Memory B cell (primary cell): Measurements from ENCODE around the gene TBC1D2B.
"Not testable (repeated sequence)": the region's sequence is repeated elsewhere in the genome, so short reads cannot be mapped to it uniquely, and the experiment has no call there.

Experiments used
- ATAC-seq: fragments of 150-1000 bp; cut with Tn5 transposase; 2 replicates; pipeline ENCODE4 v1.10.0; 2021; ENCODE audit warnings: low read depth, mild to moderate bottlenecking, moderate library complexity
- DNase-seq, 2 donors: peaks; one replicate each; pipeline ENCODE4 v3.0.0; 2022; ENCODE audit warnings: low spot score in 2 of 2
- H3K27ac Mint-ChIP-seq: one replicate; pipeline ENCODE4 v1.8.0; 2022; ENCODE audit warnings: mild to moderate bottlenecking, moderate library complexity, mixed read lengths
- H3K27me3 Mint-ChIP-seq: one replicate; pipeline ENCODE4 v1.8.0; 2022; ENCODE audit warnings: mixed read lengths
- H3K36me3 Mint-ChIP-seq: one replicate; pipeline ENCODE4 v1.8.0; 2022; ENCODE audit warnings: mild to moderate bottlenecking, mixed read lengths
- H3K4me1 Mint-ChIP-seq: one replicate; pipeline ENCODE4 v1.8.0; 2022; ENCODE audit warnings: mixed read lengths
- H3K4me3 Mint-ChIP-seq: one replicate; pipeline ENCODE4 v1.8.0; 2022; ENCODE audit warnings: mild to moderate bottlenecking, moderate library complexity, mixed read lengths
- H3K9me3 Mint-ChIP-seq: one replicate; pipeline ENCODE4 v1.8.0; 2022; ENCODE audit warnings: mixed read lengths

TBC1D2B gene

GRCh38 chr15:77977903-77978758 lies 99.4 kb downstream of the TBC1D2B start:
- H3K27me3 Mint-ChIP-seq, DNase-seq, H3K9me3 Mint-ChIP-seq, H3K27ac Mint-ChIP-seq, H3K36me3 Mint-ChIP-seq, H3K4me3 Mint-ChIP-seq, ATAC-seq, H3K4me1 Mint-ChIP-seq: not testable (repeated sequence)

- not testable (repeated sequence) for H3K36me3 Mint-ChIP-seq, H3K4me1 Mint-ChIP-seq, H3K4me3 Mint-ChIP-seq, H3K27me3 Mint-ChIP-seq, H3K9me3 Mint-ChIP-seq, ATAC-seq, H3K27ac Mint-ChIP-seq, DNase-seq
These were observed 100.6 kb downstream of the TBC1D2B start for GRCh38 chr15:77976760-77977525.

GRCh38 chr15:77976095-77976450 lies 101.4 kb downstream of the TBC1D2B start:
- DNase-seq, H3K27me3 Mint-ChIP-seq, H3K4me1 Mint-ChIP-seq, H3K27ac Mint-ChIP-seq, H3K9me3 Mint-ChIP-seq, H3K36me3 Mint-ChIP-seq, ATAC-seq, H3K4me3 Mint-ChIP-seq: not testable (repeated sequence)

DNA sequence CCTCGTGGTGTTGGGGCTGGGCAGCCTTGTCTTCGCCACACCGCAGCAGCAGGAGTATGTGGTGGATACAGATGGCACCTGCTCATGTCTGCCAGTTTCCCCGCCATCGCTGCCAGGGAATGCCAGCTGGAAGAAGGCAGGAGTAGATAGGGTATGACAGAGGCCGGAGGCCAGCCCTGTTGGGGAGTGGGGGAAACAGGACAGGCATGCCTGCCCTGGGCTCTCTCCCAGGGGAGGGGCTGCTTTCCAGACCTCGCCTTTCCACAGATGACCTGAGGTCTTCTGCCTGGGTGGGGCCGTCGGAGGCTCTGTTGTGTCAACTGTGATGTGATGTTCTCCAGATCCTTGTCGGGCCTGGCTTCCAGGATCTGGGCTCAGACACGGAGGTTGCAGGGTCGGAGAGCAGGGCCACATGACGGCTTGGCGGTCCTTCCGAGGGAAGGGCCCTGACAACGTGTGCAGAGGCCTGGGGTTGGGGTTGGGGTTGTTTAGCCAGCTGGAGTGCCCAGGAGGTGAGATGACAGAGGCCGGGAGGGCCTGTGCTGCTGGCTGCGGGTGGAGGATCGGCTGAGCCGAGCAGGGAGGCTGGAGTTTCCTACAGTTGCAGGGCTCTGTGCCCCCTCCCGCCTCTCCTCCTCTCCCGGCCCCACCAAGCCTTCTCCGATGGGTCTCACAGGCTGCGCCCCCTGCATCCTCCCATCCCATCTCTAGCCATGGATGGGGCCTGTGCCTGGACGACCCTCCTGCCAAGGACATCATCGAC lies 102.0 kb downstream of the TBC1D2B start:
- Mint-ChIP-seq H3K9me3 (no peaks in the 10 kb centered on the region), H3K36me3 (no peaks in the 10 kb centered on the region), H3K4me1 (no peaks in the 10 kb centered on the region), H3K27me3 (peaks cover 3% of the 10 kb centered on the region), H3K27ac (no peak overlapping the region), H3K4me3 (no peak overlapping the region)
- ATAC-seq (no peak), DNase-seq (no peak)

GRCh38 chr15:77974416-77975331 lies 102.8 kb downstream of the TBC1D2B start:
- no peak overlapping the region for H3K4me3 Mint-ChIP-seq
- no peak overlapping the region for H3K27ac Mint-ChIP-seq
- peaks cover 3% of the 10 kb centered on the region for H3K27me3 Mint-ChIP-seq
- no peaks in the 10 kb centered on the region for H3K9me3 Mint-ChIP-seq
- H3K36me3 Mint-ChIP-seq: no peaks in the 10 kb centered on the region
- DNase-seq (no peak), ATAC-seq (no peak)
- H3K4me1 Mint-ChIP-seq: no peaks in the 10 kb centered on the region

DNA sequence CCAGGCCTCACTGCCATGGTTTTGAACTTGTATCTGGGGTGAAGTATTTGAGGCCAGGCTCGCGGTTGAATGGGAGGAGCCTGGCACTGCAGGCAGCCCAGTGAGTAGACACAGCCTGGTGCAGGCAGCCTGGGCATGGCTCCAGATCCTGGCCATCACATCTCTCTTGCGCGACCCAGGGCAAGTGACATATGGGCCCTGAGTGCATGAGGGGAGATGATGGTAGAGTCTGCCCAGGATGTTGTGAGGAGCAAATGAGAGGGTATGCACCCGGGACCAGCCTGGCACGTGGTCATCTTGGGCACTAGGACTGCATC lies 103.5 kb downstream of the TBC1D2B start:
- peaks cover 2% of the 10 kb centered on the region for H3K9me3 Mint-ChIP-seq
- H3K36me3 Mint-ChIP-seq: peaks cover 2% of the 10 kb centered on the region
- H3K27me3 Mint-ChIP-seq: peaks cover 3% of the 10 kb centered on the region
- no peak overlapping the region for H3K27ac Mint-ChIP-seq
- H3K4me1 Mint-ChIP-seq: no peaks in the 10 kb centered on the region
- H3K4me3 Mint-ChIP-seq: no peak overlapping the region
- DNase-seq: no peak
- ATAC-seq: no peak

DNA sequence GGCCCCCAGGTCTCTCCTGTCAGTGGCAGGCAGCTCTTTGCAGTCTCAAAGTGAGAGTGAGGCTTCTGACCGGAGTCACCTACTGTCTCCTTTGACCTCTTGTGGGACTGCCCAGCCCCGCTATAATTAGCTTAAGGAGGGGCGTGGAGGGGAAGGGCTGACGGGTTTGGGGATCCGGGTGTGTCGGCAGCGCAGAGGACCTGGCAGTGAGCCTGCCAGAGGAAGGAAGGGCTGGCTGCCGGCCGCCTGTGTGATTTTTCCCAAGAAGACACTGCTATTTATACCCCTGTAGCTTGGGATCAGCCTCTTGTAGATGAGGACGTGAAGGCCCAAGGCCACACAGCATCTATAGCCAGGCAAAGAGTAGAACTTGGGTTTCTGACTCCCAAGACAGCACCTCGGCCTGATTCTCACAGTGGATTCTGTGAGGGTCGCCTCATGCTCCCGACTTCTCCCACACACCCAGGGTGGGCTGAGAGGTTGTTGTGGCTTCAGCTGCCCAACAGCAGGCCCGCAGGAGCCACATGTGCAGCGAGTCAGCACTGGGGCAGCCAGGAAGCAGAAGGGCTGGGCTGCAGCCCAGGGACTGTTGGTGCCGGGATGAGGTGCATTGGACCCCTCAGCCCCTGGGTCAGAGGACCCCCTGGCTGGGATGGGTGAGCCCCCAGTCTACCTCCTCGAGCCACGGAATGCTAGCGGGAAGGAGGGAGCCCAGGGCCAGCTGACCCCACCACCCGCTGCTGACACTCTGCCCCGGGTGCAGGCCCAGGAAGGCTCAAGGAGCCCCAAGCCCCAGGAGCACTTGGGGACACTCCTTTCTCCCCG lies 104.0 kb downstream of the TBC1D2B start:
- H3K4me1 Mint-ChIP-seq, H3K9me3 Mint-ChIP-seq, DNase-seq, H3K36me3 Mint-ChIP-seq, H3K27me3 Mint-ChIP-seq, ATAC-seq, H3K4me3 Mint-ChIP-seq, H3K27ac Mint-ChIP-seq: not testable (repeated sequence)

DNA sequence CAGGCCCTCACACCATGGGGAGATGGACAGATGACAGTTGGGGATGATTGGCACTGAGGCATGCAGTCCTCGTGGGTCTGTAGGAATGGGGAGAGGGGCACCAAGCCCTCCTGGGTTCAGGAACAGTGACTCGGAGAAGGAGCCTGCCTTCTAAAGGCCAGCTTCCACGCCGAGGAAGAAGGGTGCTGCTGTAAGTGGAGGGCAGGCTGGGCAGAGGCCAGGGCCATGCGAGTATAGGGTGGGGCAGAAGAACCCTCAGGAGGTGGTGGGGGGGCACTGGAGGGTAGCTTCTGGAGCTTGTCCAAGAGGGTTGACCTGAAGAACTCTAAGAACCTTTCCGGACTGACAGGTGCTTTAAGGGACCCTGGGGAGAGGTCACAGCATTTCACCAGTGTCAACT lies 104.8 kb downstream of the TBC1D2B start:
- H3K36me3 Mint-ChIP-seq, H3K9me3 Mint-ChIP-seq, ATAC-seq, H3K4me1 Mint-ChIP-seq, DNase-seq, H3K27me3 Mint-ChIP-seq, H3K4me3 Mint-ChIP-seq, H3K27ac Mint-ChIP-seq: not testable (repeated sequence)

DNA sequence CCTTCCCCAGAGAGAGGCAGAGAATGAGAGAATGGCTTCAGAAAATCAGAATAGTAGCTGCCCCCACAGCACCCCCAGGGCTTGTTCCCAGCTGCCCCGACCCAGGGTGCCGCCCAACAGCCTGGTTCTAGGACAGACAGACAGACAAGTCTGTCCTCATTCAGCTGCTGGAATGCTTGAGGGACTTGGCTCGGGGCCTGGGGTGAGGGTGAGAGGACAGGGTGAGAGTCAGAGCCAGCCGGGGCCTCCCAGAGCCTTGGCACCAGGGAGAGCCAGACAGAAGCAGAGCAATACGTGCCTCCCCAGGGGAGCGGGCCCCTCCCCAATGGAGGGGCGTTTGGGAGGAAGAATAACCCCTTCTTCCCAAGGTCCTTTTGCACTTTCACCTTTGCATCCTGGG lies 105.6 kb downstream of the TBC1D2B start:
- H3K4me1 Mint-ChIP-seq, ATAC-seq, H3K27ac Mint-ChIP-seq, DNase-seq, H3K9me3 Mint-ChIP-seq, H3K4me3 Mint-ChIP-seq, H3K27me3 Mint-ChIP-seq, H3K36me3 Mint-ChIP-seq: not testable (repeated sequence)

DNA sequence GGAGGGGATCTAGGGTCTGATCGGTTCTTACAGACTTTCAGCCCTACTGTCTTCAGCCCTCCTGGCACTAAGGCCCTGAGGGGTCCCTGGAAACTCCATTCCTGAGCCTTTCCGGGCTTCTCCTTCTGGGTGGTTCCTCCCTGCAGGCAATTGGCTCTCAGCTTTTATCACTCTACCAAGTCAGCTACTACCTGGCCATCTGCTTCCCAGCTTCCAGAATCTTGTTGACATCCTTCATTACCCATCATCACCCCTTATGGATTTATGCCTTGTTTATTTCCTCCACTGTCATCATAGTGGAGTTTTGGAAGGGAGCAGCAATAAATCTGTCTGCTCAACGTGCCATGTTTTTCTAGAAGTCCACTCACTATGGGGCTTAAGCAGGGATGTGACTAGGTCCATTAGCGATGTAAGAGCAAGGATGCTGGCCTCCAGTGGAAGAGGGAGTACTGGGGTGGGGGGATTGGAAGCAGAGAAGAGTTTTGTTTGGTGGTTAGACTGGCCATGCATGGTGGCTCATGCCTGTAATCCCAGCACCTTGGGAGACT lies 106.6 kb downstream of the TBC1D2B start:
- H3K4me1 Mint-ChIP-seq, ATAC-seq, H3K36me3 Mint-ChIP-seq, H3K27me3 Mint-ChIP-seq, H3K9me3 Mint-ChIP-seq, DNase-seq, H3K4me3 Mint-ChIP-seq, H3K27ac Mint-ChIP-seq: not testable (repeated sequence)

DNA sequence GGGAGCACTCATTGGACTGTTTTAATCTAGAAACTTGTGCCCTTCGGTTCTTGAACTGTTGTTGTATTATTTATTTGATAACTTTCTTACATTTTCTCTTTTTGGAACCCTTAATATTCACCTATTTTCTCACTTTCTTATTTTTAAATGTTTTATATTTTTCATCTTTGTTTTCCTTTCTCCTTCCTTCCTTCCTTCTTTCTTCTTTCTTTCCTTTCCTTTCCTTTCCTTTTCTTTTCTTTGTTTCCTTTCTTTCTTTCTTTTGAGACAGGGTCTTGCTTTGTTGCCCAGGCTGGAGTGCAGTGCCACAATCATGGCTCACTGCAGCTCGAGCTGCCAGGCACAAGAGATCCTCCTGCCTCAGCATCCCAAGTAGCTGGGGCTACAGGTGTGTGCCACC lies 108.5 kb downstream of the TBC1D2B start:
- Mint-ChIP-seq H3K4me3 (no peak overlapping the region), H3K4me1 (no peaks in the 10 kb centered on the region), H3K36me3 (peaks cover 3% of the 10 kb centered on the region), H3K27ac (no peak overlapping the region), H3K27me3 (peaks cover 1% of the 10 kb centered on the region), H3K9me3 (peaks cover 2% of the 10 kb centered on the region)
- DNase-seq (no peak), ATAC-seq (no peak)

DNA sequence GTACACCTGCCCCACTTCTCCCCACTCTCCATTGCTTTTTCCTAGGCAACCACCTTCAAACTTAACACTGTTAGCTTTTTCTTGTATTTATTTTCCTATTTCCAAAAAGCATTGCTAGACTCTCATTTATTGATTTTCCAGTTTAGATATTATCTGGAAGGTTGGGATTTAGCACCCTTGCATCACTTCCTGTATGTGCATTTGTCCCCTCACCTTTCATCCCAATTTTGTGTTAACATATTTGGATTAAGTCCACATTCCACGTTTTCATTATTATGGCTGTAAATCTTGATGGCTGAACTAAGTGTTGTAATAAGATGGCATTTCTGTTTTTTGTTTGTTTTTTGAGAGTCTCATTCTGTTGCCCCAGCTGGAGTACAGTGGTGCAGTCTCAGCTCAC lies 109.7 kb downstream of the TBC1D2B start:
- DNase-seq (no peak), ATAC-seq (no peak)
- peaks cover 2% of the 10 kb centered on the region for H3K4me1 Mint-ChIP-seq
- no peak overlapping the region for H3K27ac Mint-ChIP-seq
- H3K27me3 Mint-ChIP-seq: peaks cover 4% of the 10 kb centered on the region
- no peak overlapping the region for H3K4me3 Mint-ChIP-seq
- peaks cover 2% of the 10 kb centered on the region for H3K9me3 Mint-ChIP-seq
- peaks cover 3% of the 10 kb centered on the region for H3K36me3 Mint-ChIP-seq

GRCh38 chr15:77967235-77967615 lies 110.3 kb downstream of the TBC1D2B start:
- not testable (repeated sequence) for H3K9me3 Mint-ChIP-seq, H3K27ac Mint-ChIP-seq, ATAC-seq, H3K4me3 Mint-ChIP-seq, H3K27me3 Mint-ChIP-seq, H3K4me1 Mint-ChIP-seq, DNase-seq, H3K36me3 Mint-ChIP-seq
